HCT116 (cell line): Measurements from ENCODE around the gene CGRRF1. TPM values are rescaled to one million over a fixed set of nuclear protein-coding genes. Genes with fewer than 3 reads are reported as not detected.

Experiments
- ATAC-seq: fragments of 200-7000 bp; cut with Tn5 transposase; 2 replicates; pipeline ENCODE4 v1.9.1; 2020; ENCODE audit warnings: mild to moderate bottlenecking, moderate library complexity
- BruUV-seq: library from RNA; stranded (reverse); fragments of 400-500 nt; replicated peaks from 2 replicates; lab custom pipeline; 2021; lab: Mats Ljungman, UMichigan
- CTCF ChIA-PET: fragments of 300-600 bp; sonication (Branson Sonifier 250); formaldehyde crosslinking; loops from one replicate; lab custom pipeline; 2021; ENCODE audit warnings: antibody characterized with exemption; lab: Charles Lee
- POLR2A ChIA-PET: fragments of 300-600, 350-600 bp; sonication (Branson Sonifier 250); formaldehyde crosslinking; loops from one replicate; lab custom pipeline; 2021; ENCODE audit warnings: antibody characterized with exemption; lab: Charles Lee
- RAD21 ChIA-PET, 2 experiments: fragments of 300-600 bp; sonication (Branson Sonifier 250); formaldehyde crosslinking; loops; one replicate each; lab custom pipeline; 2023; ENCODE audit warnings: low total read pairs in 2 of 2; ENCODE audit not compliant: uncharacterized antibody in 2 of 2, unreplicated experiment in 2 of 2, low non-redundant PET in 1 of 2; lab: Charles Lee
- DNase-seq: peaks from one replicate; pipeline ENCODE4 v3.0.0-alpha.2; 2010; ENCODE audit warnings: low read depth, low spot score
- H2AFZ ChIP-seq: fragments of 200-600 bp; shearing (Covaris generic), sonication (generic); 2 replicates; pipeline ENCODE4 v1.6.1; 2017; ENCODE audit warnings: low read depth, mixed run types, mixed read lengths, antibody characterized with exemption, low read length; ENCODE audit not compliant: poor library complexity, severe bottlenecking
- H3K27ac ChIP-seq: 2 replicates; pipeline ENCODE4 v1.5.1; 2012; ENCODE audit warnings: low read depth, low read length
- H3K27me3 ChIP-seq: fragments of 200-600 bp; sonication (generic); 2 replicates; pipeline ENCODE4 v1.6.1; 2016; ENCODE audit warnings: mixed run types, low read length, mixed read lengths; ENCODE audit not compliant: insufficient read depth
- H3K36me3 ChIP-seq, 2 experiments: fragments of 200-500 bp in 1 of 2; fragments of 200-600 bp in 1 of 2; sonication (Bioruptor generic) in 1 of 2; sonication (generic) in 1 of 2; 2 replicates each; pipeline versions ENCODE4 v1.5.1 to v1.6.1; 2014 to 2016; ENCODE audit warnings: low read length in 2 of 2, inconsistent platforms in 1 of 2, mixed read lengths in 1 of 2, mixed run types in 1 of 2; ENCODE audit not compliant: insufficient read depth in 2 of 2, control insufficient read depth in 1 of 2
- H3K4me1 ChIP-seq, 2 experiments: fragments of 200-600 bp in 1 of 2; sonication (generic) in 1 of 2; 2 replicates each; pipeline versions ENCODE4 v1.5.1 to v1.6.1; 2012 to 2017; ENCODE audit warnings: low read length in 2 of 2, inconsistent platforms in 1 of 2, mild to moderate bottlenecking in 1 of 2, mixed read lengths in 1 of 2, mixed run types in 1 of 2, moderate library complexity in 1 of 2; ENCODE audit not compliant: insufficient read depth in 2 of 2, control insufficient read depth in 1 of 2
- H3K4me2 ChIP-seq: fragments of 200-600 bp; sonication (generic); 2 replicates; pipeline ENCODE4 v1.6.1; 2017; ENCODE audit warnings: mixed run types, low read length, mixed read lengths
- H3K4me3 ChIP-seq, 2 experiments: fragments of 200-600 bp in 1 of 2; sonication (generic) in 1 of 2; replicated peaks in 1 of 2; 2 replicates each; pipeline ENCODE4 v1.5.1; 2011 to 2016; ENCODE audit warnings: low read length in 2 of 2, control low read depth in 1 of 2, low read depth in 1 of 2, mild to moderate bottlenecking in 1 of 2, mixed read lengths in 1 of 2, mixed run types in 1 of 2
- H3K79me2 ChIP-seq: fragments of 200-600 bp; sonication (generic); 2 replicates; pipeline ENCODE4 v1.6.1; 2017; ENCODE audit warnings: mild to moderate bottlenecking, mixed run types, low read length, moderate library complexity, mixed read lengths; ENCODE audit not compliant: insufficient read depth
- H3K9ac ChIP-seq: fragments of 200-600 bp; sonication (generic); 2 replicates; pipeline ENCODE4 v1.6.1; 2016; ENCODE audit warnings: low read length, mixed read lengths
- H3K9me2 ChIP-seq: fragments of 200-600 bp; sonication (generic), shearing (Covaris generic); 2 replicates; pipeline ENCODE4 v1.6.1; 2017; ENCODE audit warnings: mixed run types, mild to moderate bottlenecking, moderate library complexity; ENCODE audit not compliant: insufficient read depth
- H3K9me3 ChIP-seq, 2 experiments: fragments of 200-500 bp in 1 of 2; fragments of 200-600 bp in 1 of 2; sonication (Bioruptor generic) in 1 of 2; sonication (generic) in 1 of 2; 2 replicates each; pipeline ENCODE4 v1.6.1; 2014 to 2017; ENCODE audit warnings: low read length in 2 of 2, mixed read lengths in 2 of 2, inconsistent platforms in 1 of 2, low read depth in 1 of 2, mild to moderate bottlenecking in 1 of 2, mixed run types in 1 of 2, moderate library complexity in 1 of 2; ENCODE audit not compliant: control insufficient read depth in 1 of 2, insufficient read depth in 1 of 2
- H4K20me1 ChIP-seq: fragments of 200-600 bp; sonication (generic), shearing (Covaris generic); 2 replicates; pipeline ENCODE4 v1.6.1; 2017; ENCODE audit warnings: mixed run types, mild to moderate bottlenecking, moderate library complexity; ENCODE audit not compliant: insufficient read depth
- ATF3 ChIP-seq: IDR thresholded peaks from 2 replicates; pipeline ENCODE4 v1.6.1; 2012
- EZH2 ChIP-seq: fragments of 200-600 bp; sonication (generic); IDR thresholded peaks from 2 replicates; pipeline ENCODE4 v1.6.1; 2017; ENCODE audit warnings: antibody characterized with exemption, mixed run types
- JUND ChIP-seq: IDR thresholded peaks from 2 replicates; pipeline ENCODE4 v1.6.1; 2012
- POLR2A ChIP-seq: IDR thresholded peaks from 2 replicates; pipeline ENCODE4 v1.7.0; 2011; ENCODE audit warnings: borderline replicate concordance; ENCODE audit not compliant: insufficient read depth, insufficient read length; ENCODE audit errors: extremely low read depth
- POLR2AphosphoS5 ChIP-seq: IDR thresholded peaks from 2 replicates; pipeline ENCODE4 v1.6.1; 2011; ENCODE audit warnings: mild to moderate bottlenecking, low read depth, low read length, moderate library complexity
- SIN3A ChIP-seq: IDR thresholded peaks from 2 replicates; pipeline ENCODE4 v1.6.1; 2012; ENCODE audit warnings: low read depth
- SRF ChIP-seq: IDR thresholded peaks from 2 replicates; pipeline ENCODE4 v1.6.1; 2012; ENCODE audit warnings: low read depth
- ZNF274 ChIP-seq: fragments of 200-500 bp; sonication (Bioruptor generic); IDR thresholded peaks from 2 replicates; pipeline ENCODE4 v1.6.1; 2014; ENCODE audit warnings: mild to moderate bottlenecking, low read depth, low read length, inconsistent platforms
- intact Hi-C: fragments of 100-400 bp; cut with micrococcal nuclease; formaldehyde crosslinking; loops from 2 replicates; pipeline ENCODE4 v1.10.0; 2022
- total RNA-seq: library from RNA; stranded (reverse); gene quantifications from one replicate; pipeline ENCODE4 v1.2.1, GENCODE V29; 2021; ENCODE audit not compliant: unreplicated experiment
- TF ChIP-seq, protein P1 (sequence below): IDR thresholded peaks from 2 replicates; pipeline ENCODE4 v1.6.1; 2011; ENCODE audit warnings: mild to moderate bottlenecking, low read length, moderate library complexity; ENCODE audit not compliant: insufficient replicate concordance; ENCODE audit errors: extremely low read depth
- TF ChIP-seq, protein P2 (sequence below), 3 experiments: fragments of 200-600 bp in 1 of 3; sonication (generic) in 1 of 3; IDR thresholded peaks in 2 of 3; conservative IDR thresholded peaks in 1 of 3; 2 replicates each; pipeline ENCODE4 v1.5.1; 2012 to 2017; ENCODE audit warnings: low read depth in 2 of 3, low read length in 2 of 3, antibody characterized with exemption in 1 of 3, borderline replicate concordance in 1 of 3, control low read depth in 1 of 3, mild to moderate bottlenecking in 1 of 3, mixed read lengths in 1 of 3, mixed run types in 1 of 3, moderate library complexity in 1 of 3; ENCODE audit not compliant: insufficient read depth in 1 of 3

The CGRRF1 gene
- total RNA-seq, 1 experiment from 2014 or later = 15.9 TPM

DNA sequence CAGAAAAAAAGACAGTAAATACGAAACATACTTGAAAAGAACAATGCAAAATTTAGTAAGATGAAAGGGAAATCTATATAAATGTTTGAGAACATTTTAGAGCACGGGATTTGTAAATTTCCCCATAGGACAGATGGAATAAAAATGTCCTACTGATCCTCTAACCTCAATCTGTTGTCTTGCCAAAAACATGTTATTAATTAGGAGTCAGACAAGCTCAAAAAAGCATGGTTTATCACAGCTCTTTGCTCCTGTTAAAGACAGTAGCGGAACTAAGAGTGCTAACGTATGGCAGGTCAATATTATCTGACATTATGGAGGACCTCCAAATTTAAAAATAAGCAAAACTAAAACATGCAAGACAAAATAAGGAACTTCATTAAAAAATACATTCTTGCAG lies 33.8 kb upstream of the CGRRF1 start:
- H3K4me2 ChIP-seq = no peak overlapping the region
- H3K9me2 ChIP-seq = no peaks in the 10 kb centered on the region
- H4K20me1 ChIP-seq = no peaks in the 10 kb centered on the region
- TF ChIP-seq ZNF274 (no peak), POLR2A (no peak), ATF3 (no peak), POLR2AphosphoS5 (no peak), JUND (no peak), SIN3A (no peak), SRF (no peak), EZH2 (no peak)
- TF ChIP-seq, protein P1, sequence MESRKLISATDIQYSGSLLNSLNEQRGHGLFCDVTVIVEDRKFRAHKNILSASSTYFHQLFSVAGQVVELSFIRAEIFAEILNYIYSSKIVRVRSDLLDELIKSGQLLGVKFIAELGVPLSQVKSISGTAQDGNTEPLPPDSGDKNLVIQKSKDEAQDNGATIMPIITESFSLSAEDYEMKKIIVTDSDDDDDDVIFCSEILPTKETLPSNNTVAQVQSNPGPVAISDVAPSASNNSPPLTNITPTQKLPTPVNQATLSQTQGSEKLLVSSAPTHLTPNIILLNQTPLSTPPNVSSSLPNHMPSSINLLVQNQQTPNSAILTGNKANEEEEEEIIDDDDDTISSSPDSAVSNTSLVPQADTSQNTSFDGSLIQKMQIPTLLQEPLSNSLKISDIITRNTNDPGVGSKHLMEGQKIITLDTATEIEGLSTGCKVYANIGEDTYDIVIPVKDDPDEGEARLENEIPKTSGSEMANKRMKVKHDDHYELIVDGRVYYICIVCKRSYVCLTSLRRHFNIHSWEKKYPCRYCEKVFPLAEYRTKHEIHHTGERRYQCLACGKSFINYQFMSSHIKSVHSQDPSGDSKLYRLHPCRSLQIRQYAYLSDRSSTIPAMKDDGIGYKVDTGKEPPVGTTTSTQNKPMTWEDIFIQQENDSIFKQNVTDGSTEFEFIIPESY = no peak
- TF ChIP-seq, protein P2, sequence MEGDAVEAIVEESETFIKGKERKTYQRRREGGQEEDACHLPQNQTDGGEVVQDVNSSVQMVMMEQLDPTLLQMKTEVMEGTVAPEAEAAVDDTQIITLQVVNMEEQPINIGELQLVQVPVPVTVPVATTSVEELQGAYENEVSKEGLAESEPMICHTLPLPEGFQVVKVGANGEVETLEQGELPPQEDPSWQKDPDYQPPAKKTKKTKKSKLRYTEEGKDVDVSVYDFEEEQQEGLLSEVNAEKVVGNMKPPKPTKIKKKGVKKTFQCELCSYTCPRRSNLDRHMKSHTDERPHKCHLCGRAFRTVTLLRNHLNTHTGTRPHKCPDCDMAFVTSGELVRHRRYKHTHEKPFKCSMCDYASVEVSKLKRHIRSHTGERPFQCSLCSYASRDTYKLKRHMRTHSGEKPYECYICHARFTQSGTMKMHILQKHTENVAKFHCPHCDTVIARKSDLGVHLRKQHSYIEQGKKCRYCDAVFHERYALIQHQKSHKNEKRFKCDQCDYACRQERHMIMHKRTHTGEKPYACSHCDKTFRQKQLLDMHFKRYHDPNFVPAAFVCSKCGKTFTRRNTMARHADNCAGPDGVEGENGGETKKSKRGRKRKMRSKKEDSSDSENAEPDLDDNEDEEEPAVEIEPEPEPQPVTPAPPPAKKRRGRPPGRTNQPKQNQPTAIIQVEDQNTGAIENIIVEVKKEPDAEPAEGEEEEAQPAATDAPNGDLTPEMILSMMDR (IDR thresholded peaks at IDR 0.05 in 2 of 3, conservative IDR thresholded peaks at IDR 0.05 in 1 of 3; ENCODE audit: borderline replicate concordance in 1 of 3, insufficient read depth in 1 of 3, low read depth in 2 of 3, low read length in 2 of 3) = no peak
- no peaks in the 10 kb centered on the region for H3K27me3 ChIP-seq
- peaks cover 0 to 3% of the 10 kb centered on the region in 2 experiments; a peak in 1 of 4 replicates for H3K4me1 ChIP-seq
- H3K27ac ChIP-seq = no peak overlapping the region
- no TSS peak for BruUV-seq
- H3K36me3 ChIP-seq = peaks cover 18 to 26% of the 10 kb centered on the region in 2 experiments; a peak in 3 of 4 replicates
- H2AFZ ChIP-seq = no peak overlapping the region
- H3K9ac ChIP-seq = no peak overlapping the region
- RAD21 ChIA-PET = no interaction called here
- ATAC-seq (no peak), DNase-seq (no peak)
- H3K9me3 ChIP-seq = no peaks in the 10 kb centered on the region
- CTCF ChIA-PET = no interaction called here
- POLR2A ChIA-PET = no interaction called here
- H3K4me3 ChIP-seq = no peak overlapping the region
- intact Hi-C loops = no loop called here
- peaks cover 14% of the 10 kb centered on the region for H3K79me2 ChIP-seq
